COR-L47 (cell line): ENCODE measurements around the gene FOXO6.

ENCODE experiments used
- DNase-seq: peaks from one replicate; lab custom pipeline; 2025; lab: John Stamatoyannopoulos, UW

FOXO6 gene

GRCh38 chr1:41366455-41367287 is 5.4 kb downstream of the FOXO6 start:
- DNase-seq: peak; percentile 78

DNA sequence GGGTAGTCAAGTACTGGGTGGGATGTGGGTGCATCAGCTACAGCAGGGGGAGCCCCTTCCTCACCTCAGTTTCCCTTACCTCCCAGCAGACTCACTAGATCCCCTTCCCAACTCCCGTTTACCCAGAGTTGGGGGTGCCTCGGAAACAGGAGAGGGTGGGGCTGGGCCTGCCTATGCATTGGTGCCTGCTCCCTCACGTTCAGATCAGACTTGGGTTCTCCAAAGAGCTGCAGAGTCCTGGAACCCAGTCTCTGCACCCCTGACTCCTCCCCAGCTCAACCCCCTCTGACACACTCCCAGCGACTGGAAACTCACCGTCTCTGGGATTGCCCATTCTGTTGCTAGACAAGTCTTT is 6.0 kb downstream of the FOXO6 start:
- DNase-seq: no peak

DNA sequence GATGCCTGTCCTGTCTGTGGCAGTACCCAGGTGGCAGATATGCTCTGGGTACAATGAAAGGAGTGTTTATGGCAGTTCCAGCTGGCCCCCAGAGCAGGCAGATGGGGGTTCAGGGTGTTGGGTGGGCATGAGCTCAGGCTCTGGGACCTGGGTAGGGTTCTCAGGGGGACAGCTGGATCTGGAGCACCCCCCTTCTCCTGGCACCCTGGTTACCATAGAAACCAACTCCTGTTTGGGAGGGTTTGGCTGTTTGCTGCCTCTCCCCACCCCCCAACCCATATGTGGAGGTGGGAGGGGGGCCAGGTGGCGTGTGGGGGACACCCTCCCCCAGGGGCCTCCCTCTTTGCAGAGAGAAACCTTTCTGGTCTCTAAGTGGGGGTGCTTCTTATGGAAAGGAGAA is 7.1 kb downstream of the FOXO6 start:
- DNase-seq: no peak

GRCh38 chr1:41368801-41369200 is 7.6 kb downstream of the FOXO6 start:
- no peak for DNase-seq

DNA sequence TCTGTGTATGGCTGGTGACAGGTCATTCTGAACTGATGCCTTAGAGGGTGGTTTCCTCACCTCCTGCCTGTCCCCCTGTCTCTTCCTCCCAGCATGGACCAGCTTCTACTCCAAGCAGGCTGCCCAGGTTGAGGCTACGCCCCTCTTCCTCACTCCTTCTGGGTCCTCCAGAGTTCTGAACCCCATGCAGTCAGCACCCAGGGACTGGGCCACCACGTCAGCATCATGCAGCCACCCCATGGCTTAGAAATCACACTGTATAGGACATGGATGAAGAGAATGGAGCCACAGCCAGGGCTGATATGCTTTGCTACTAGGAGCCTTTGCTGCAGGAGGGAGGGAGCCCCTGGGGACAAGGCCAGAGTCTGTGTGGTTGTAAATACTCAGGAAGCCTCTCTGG is 8.3 kb downstream of the FOXO6 start:
- DNase-seq: no peak

DNA sequence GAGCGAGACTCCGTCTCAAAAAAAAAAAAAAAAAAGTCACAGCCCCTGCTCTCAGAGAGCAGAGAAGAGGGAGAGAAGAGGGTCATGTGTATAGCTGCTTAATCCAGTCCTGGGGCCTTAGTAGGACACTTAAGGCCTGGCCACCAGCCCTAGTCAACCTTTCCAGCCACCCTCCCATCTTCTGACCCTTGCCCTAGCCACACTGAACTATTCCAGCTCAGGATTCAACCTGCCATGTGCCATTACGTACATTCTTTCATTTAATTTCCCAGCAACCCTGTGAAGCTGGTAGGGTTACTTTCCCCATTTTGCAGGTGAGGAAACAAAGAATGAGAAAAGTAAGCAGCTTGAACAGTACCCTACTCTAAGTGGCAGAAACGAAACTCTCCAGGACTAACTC is 9.0 kb downstream of the FOXO6 start:
- no peak for DNase-seq

DNA sequence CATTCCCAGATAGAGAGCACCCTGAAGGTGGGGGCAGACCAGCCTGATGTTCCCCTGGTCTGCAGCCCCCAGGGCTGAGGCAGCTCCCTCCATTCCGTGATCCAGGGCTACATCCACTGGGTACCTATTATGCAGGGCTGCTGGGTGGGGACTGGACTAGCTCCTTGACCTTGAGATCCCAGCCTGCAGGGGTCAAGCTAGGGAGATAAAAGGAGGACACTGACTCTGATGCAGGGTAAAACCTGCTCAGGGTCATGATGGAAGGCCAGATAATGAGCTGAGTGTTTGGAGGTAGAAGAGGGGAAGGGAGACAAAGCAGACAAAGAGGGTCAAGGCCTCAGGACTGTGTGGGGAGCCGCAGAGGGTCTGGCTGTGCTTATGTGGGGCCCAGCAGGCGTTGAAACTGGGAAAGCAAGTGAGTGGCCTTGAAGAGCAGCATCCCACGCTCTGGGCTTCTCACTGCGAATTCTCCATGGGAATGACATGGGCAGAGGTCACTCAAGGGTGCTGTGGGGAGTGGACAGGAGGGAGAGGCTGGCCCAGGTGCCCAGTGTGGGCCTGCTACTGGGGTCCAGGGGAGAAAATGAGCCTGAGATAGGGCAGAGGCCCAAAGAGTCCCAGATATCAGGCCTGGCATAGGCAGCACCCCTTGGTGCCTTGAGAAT is 9.7 kb downstream of the FOXO6 start:
- DNase-seq: no peak

DNA sequence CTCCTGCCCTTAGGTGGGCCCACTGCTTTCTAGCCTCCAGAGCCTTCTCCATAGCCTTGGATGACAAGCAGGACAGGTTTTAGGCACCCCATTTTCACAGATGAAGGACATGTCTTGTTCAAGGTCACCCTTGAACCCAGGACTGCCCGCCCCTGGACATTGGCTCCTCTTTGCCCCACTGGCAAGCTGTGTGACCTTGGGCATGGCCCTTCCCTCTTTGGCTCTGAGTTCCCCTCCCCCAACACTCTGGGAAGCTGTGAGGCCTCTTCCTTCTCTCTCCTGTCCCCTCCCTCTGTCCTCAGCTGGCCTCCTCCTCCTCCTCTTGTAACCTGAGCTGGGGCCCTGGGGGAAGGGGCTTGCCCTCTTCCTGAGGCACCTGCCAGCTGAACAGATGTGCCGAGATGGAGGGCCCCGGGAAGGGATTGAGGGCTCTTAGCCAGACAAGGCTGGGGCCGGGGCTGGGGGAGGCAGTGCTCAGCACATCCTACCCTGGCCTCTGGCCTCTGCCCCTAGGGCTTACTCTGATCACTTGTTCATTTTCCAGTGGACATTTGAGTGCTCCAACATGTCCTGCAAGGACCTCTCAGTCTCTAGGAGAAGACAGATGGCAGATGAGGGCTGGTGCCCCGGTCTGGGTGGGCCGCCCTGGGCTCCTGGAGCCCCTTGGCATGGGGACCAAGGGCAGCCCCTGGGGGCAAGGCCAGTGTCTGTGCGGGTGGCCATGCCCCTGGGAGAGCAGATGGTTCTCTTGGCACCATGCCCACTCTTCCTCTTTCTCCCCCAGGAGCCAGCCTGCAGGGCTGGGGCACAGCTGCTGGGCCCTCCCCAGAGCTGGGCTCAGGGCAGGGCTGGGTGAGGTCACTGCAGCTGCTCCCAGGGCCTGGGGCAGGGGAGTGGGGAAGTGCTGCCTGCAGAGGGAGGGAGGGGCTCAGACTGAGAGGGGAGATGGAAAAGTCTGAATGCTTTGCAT is 10.7 kb downstream of the FOXO6 start:
- peak; percentile 81 for DNase-seq

DNA sequence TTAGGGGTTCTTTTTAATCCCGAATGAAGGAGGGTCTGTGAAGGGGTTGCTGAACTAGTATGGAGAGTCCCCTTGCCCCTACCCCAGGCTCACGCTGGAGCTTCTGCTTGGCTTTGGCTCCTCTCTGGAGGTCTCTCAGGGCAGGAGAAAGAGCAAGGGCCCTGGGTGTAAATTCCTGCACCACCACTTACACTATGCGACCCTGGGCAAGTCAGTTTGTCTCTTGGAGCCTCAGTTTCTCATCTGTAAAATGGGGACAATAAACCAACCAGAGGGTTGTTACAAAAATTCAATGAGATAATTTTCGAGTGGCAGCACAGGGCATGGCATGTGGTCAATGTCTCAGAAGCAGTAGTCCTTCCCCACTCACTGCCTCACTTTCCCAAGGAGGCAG is 11.4 kb downstream of the FOXO6 start:
- DNase-seq: no peak

DNA sequence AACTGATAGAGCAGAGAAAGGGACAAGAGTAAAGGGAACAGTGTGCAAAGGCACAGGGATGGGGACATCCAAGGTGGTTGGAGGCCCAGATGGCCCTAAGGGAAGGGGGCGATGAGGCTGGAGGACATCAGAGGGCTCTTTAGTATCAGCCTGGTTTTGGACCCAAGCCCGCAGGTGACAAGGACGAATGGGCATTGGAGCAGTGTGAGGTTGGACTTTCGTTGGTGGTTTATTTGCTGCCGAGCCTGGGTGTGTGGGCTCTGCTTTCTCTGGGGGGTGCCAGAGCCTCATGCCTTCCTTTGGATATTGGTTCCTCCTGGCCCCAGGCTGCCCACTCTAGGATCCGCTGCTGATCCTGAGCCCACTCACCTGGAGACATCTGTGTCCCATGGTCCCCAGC is 12.1 kb downstream of the FOXO6 start:
- DNase-seq: no peak

DNA sequence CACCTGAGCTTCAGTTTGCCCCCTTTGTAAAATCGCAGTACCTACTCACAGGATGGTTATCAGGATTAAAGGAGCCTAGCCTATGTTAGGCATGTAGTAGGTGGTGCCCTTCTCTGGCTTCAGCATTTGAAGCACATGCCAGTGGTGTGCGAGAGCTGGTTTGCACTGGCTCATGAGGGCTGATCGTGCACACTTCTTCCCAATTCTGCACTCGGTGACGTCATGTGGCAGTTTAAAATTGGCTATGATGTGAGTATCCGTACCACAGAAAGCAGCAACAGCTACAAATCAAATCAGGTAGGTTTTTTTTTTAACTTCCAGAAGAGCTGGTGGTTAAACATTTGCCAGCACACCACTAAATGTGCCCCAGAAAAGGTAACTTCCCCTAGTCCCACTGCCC is 13.5 kb downstream of the FOXO6 start:
- DNase-seq: no peak

GRCh38 chr1:41377397-41377796 is 16.2 kb downstream of the FOXO6 start:
- DNase-seq: no peak

GRCh38 chr1:41378222-41378621 is 17.0 kb downstream of the FOXO6 start:
- no peak for DNase-seq

- no peak for DNase-seq
These were observed 17.9 kb downstream of the FOXO6 start for GRCh38 chr1:41378999-41379737.

DNA sequence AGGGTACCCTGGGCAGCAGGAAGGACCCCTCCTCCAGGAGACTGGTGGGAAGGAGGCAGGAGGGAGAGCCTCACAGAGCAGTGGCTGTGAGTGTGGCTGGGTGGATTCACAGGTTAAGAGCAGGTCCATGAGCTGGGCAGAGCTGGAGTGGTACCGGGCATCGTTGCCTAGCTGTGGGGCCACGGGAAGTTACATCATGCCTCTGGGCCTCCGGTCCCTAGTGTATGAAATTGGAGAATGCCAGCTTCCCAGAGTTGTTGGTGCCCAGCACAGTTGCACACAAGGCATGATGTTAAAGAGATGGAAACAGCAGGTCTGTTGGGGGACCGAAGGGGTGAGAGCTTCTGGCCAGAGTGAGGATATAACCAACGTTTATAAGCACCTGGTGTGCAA is 18.5 kb downstream of the FOXO6 start:
- DNase-seq: no peak

- no peak for DNase-seq
These were observed 19.0 kb downstream of the FOXO6 start for GRCh38 chr1:41380195-41380594.

DNA sequence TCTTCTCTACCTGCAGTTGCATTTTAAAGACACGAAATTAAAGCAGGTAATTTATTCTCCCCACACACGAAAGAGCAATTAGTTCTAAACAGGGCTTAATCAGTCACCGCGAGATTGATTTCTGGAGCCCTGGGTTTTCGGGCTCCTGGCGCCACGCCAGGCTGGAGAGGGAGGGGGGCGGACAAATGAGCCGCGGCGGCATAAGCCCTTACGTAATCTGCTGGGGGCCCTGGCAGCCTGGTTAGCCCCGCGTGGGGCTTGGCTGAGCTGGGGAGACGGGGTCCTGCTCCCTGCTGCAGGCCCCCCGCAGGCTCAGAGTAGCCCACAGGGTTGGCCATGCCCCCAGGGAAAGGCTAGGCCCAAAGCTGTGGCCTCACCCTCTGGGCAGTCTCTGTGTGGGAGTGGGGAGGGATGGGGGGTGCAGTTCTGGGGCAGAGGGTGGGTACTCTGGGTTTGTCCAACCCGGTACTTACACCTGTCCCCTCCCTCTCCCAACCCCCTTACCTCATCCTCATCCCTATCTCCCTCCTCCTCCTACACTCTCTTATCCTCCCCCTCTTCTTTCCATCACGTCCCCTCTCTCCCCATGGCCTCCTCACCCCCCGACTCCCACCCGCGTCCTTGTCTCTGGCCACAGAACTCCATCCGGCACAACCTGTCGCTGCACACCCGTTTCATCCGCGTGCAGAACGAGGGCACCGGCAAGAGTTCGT is 19.9 kb downstream of the FOXO6 start:
- peak; percentile 95 for DNase-seq

DNA sequence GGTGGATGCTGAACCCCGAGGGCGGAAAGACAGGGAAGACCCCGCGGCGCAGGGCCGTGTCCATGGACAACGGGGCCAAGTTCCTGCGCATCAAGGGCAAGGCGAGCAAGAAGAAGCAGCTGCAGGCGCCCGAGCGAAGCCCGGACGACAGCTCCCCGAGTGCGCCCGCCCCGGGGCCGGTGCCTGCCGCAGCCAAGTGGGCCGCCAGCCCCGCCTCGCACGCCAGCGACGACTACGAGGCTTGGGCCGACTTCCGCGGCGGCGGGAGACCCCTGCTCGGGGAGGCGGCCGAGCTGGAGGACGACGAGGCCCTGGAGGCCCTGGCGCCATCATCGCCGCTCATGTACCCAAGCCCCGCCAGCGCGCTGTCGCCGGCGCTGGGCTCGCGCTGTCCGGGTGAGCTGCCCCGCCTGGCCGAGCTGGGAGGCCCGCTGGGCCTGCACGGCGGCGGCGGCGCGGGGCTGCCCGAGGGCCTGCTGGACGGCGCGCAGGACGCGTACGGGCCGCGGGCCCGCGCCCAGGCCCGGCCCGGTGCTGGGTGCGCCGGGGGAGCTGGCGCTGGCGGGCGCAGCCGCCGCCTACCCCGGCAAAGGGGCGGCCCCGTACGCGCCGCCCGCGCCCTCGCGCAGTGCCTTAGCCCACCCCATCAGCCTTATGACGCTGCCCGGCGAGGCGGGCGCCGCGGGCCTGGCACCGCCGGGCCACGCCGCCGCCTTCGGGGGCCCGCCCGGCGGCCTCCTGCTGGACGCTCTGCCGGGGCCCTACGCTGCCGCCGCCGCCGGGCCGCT is 20.7 kb downstream of the FOXO6 start:
- DNase-seq: peak; percentile 44

DNA sequence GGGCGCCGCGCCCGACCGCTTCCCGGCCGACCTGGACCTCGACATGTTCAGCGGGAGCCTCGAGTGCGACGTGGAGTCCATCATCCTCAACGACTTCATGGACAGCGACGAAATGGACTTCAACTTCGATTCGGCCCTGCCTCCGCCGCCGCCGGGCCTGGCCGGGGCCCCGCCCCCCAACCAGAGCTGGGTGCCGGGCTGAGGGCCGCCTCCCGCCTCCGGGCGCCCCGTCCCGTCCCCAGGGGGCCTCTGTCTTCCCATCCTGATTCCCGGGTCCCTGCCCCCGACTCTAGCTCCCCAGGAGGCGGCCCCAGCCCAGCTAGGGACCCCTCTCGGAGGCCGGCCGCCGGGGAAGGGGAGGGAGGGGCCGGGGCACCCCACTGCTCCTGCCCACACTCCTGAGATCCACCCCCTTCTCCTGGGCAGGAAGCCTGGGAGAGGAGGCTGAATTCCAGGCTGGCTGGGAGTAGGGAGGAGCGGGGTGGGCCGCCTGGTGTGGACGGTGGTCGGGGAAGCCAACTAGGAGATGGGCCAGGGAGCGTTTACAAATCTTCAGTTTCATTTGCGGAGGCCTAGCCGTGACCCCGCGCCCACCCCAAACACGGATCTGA is 21.4 kb downstream of the FOXO6 start:
- DNase-seq: peak; percentile 71
